GM19099 (cell line): ENCODE data around the gene GRID2.

ENCODE experiments used
- POLR2A ChIP-seq: IDR thresholded peaks from 3 replicates; pipeline ENCODE4 v1.6.1; 2011; ENCODE audit warnings: low read depth; ENCODE audit not compliant: insufficient read length; ENCODE audit errors: extremely low read depth

GRID2 gene

DNA sequence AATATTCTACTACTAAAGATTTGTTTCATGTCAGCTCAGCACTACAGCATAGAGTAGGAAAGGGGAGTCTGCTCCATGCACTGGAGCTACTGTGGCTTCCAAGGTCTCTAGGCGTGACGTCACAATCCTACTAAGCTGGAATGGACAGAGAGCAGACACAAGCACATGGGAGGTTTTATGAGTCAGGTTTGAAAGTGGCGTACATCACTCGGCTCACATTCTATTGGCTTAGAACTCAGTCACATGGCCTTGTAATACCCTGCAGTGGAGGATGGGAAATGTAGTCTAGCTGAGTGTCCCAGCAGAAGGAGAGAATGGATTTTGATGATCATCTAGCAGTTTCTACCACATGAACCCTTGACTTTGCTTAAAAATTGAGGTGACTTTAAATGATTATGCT lies 899.9 kb downstream of the GRID2 start:
- no peak for TF ChIP-seq POLR2A

GRCh38 chr4:93212250-93212649 lies 908.5 kb downstream of the GRID2 start:
- no peak for TF ChIP-seq POLR2A

GRCh38 chr4:93216646-93217045 lies 912.9 kb downstream of the GRID2 start:
- no peak for TF ChIP-seq POLR2A

DNA sequence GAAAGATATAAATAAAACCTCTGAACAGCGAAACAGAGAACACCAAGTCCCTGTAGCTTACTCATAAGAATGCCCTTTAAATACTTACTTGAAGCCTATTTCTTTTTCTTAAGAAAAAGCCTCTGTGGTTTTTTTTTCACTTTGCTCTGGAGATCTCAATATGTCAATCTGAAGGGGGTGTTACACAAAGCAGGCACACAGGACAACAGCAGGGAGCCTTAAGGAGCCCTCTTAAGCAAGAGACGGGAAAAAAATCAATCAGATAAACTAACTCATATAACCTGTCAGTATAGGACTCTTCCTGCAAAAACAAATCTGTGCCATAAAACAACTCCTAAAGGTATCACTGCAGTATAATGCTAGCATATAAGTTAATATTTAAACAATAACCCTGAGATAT lies 913.7 kb downstream of the GRID2 start:
- TF ChIP-seq POLR2A: no peak

DNA sequence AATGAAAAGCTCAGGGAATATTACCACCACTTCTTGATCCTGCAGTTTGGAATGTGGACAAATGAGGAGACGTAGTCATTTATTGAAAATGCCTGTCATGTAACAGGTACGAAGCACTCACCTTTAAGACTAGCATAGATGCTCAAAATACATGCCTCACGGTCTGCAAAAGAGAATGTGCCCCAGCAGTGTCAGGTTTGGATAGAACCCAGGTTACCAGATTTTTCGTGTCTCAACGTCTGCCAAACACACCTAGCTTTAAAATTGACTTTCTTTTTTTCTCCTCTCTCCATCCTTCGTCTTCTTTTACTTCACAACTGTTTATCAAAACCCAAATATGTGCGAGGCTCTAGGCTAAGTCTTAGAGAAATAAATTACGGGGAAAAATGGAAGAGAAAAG lies 918.0 kb downstream of the GRID2 start:
- TF ChIP-seq POLR2A: no peak

DNA sequence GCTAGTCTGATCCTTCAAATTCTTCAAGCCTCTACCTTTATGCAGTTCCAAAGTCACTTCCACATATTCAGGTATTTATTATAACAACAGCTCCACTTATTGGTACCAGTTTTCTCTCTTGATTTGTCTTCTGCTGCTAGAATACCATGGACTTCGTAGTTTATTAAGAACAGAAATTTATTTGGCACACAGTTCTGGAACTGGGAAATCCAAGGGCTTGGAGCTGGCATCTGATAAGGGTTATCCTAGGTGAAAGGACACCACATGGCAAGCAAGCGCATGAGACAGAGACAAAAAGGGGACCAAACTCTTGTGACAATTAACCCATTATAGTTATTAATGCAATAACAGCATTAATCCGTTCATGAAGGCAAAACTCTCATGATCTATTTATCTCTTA lies 924.3 kb downstream of the GRID2 start:
- TF ChIP-seq POLR2A: no peak

- no peak for TF ChIP-seq POLR2A
Measured at GRCh38 chr4:93232883-93233282, 929.1 kb downstream of the GRID2 start.

- no peak for TF ChIP-seq POLR2A
Measured at GRCh38 chr4:93237521-93237920, 933.8 kb downstream of the GRID2 start.

- no peak for TF ChIP-seq POLR2A
Measured at GRCh38 chr4:93243262-93243661, 939.5 kb downstream of the GRID2 start.

GRCh38 chr4:93261207-93261606 lies 957.4 kb downstream of the GRID2 start:
- TF ChIP-seq POLR2A: no peak

- TF ChIP-seq POLR2A: no peak
Measured at GRCh38 chr4:93263166-93263565, 959.4 kb downstream of the GRID2 start.

- TF ChIP-seq POLR2A: no peak
Measured at GRCh38 chr4:93267747-93268146, 964.0 kb downstream of the GRID2 start.

DNA sequence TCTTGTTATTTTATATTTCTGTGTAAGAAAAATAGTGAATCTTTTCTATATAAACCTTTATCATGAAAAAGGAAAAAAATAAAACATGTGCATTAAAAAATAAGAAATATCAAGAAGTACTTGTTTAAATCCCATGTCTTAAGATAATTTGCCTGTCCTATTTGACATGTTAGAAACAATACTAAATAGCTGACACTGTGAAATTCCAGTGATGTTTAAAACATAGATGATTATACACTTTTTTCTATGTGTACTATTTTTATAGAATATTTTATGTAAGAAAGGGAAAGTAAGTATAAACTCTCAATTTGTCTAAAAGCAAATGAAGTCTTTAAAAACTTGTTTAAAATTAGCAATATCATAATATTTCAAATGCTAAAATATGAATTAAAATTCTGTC lies 981.6 kb downstream of the GRID2 start:
- no peak for TF ChIP-seq POLR2A

GRCh38 chr4:93289241-93289640 lies 985.5 kb downstream of the GRID2 start:
- no peak for TF ChIP-seq POLR2A

- no peak for TF ChIP-seq POLR2A
Measured at GRCh38 chr4:93289831-93290230, 986.1 kb downstream of the GRID2 start.

GRCh38 chr4:93299118-93299517 lies 995.4 kb downstream of the GRID2 start:
- TF ChIP-seq POLR2A: no peak

DNA sequence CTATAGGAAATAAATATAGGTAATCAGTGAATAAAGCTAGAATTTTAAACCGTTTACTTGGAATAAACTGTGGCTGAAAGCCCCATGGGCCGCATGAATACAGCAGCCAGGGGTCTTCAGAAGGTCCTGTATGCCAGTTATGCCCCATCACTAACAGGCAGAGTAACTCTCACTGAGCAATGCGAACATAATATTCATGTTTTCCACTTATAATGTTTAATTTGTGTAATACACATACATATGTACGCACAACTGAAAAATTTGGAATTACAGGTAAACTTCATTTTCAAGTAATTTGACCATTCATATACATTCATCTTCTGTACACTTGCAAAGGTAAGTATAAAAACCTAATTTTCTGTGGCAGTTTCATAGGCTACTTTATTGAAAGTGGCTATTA lies 998.5 kb downstream of the GRID2 start:
- no peak for TF ChIP-seq POLR2A

DNA sequence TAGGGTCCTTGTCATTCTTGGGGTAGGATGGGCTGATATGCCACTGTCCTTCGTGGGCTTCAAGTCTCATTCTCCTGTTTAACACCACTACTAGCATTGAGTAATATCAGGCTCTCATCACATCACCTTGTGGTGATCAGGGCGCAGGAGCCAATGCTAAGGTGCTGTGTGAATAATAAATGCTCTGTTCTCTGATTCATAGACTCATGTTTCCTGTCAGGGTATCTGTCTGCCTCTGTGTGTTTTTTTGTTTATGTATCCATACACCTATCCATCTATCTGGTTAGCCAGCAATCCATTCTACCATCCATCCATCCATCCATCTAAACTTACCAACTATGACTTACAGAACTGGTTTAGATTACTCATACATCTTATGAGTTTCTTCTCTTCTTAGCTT lies 999.7 kb downstream of the GRID2 start:
- TF ChIP-seq POLR2A: no peak
